Kidney epithelial cell (primary cell): ENCODE measurements around the gene EVX1. TPM values are rescaled to one million over a fixed set of nuclear protein-coding genes. Genes with fewer than 3 reads are reported as not detected.

ENCODE experiments used
- DNase-seq: peaks from one replicate; pipeline ENCODE4 v3.0.0-alpha.2; 2010; ENCODE audit warnings: low read depth
- H3K27me3 ChIP-seq: 2 replicates; pipeline ENCODE4 v1.6.0; 2011; ENCODE audit warnings: low read length; ENCODE audit not compliant: control insufficient read depth, insufficient read depth
- H3K36me3 ChIP-seq: 2 replicates; pipeline ENCODE4 v1.5.1; 2011; ENCODE audit warnings: low read length; ENCODE audit not compliant: control insufficient read depth, insufficient read depth
- H3K4me3 ChIP-seq: 2 replicates; pipeline ENCODE4 v1.5.1; 2011; ENCODE audit warnings: low read depth, mild to moderate bottlenecking, control low read depth, low read length
- total RNA-seq: library from RNA; depleted of rRNA; stranded (reverse); fragments of >200 nt; gene quantifications from 2 replicates; pipeline ENCODE4 v1.2.3, GENCODE V29; 2015
- TF ChIP-seq, protein P1 (sequence below): IDR thresholded peaks from 2 replicates; pipeline ENCODE4 v1.5.1; 2011; ENCODE audit warnings: mild to moderate bottlenecking, moderate library complexity, low read length, control low read depth, inconsistent platforms; ENCODE audit not compliant: insufficient read depth, poor library complexity, severe bottlenecking

EVX1 gene
- total RNA-seq, 1 donor from 2014 or later = not detected

DNA sequence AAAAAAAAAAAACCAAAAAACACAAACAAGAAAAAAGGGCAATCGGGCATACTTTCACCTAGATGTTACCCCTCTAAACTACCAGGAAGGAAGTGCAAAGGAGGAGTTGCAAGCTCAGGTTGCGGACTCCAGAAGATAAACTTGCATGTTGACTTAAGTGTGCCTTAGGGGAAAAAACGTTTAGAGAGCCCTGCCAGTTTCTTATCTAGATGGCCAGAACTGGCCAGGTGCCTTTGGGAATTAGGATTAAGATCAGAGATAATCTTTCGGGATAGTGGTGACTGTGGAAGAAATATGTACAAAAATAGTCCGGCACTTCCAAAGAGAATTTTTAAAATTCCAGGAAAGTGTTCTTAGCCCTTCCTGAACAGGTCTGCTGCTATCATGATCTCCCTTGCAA is 17.6 kb downstream of the EVX1 start:
- TF ChIP-seq, protein P1, sequence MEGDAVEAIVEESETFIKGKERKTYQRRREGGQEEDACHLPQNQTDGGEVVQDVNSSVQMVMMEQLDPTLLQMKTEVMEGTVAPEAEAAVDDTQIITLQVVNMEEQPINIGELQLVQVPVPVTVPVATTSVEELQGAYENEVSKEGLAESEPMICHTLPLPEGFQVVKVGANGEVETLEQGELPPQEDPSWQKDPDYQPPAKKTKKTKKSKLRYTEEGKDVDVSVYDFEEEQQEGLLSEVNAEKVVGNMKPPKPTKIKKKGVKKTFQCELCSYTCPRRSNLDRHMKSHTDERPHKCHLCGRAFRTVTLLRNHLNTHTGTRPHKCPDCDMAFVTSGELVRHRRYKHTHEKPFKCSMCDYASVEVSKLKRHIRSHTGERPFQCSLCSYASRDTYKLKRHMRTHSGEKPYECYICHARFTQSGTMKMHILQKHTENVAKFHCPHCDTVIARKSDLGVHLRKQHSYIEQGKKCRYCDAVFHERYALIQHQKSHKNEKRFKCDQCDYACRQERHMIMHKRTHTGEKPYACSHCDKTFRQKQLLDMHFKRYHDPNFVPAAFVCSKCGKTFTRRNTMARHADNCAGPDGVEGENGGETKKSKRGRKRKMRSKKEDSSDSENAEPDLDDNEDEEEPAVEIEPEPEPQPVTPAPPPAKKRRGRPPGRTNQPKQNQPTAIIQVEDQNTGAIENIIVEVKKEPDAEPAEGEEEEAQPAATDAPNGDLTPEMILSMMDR = no peak
- no peak for DNase-seq
- no peaks in the 10 kb centered on the region for H3K27me3 ChIP-seq
- no peak overlapping the region for H3K4me3 ChIP-seq
- no peaks in the 10 kb centered on the region for H3K36me3 ChIP-seq

DNA sequence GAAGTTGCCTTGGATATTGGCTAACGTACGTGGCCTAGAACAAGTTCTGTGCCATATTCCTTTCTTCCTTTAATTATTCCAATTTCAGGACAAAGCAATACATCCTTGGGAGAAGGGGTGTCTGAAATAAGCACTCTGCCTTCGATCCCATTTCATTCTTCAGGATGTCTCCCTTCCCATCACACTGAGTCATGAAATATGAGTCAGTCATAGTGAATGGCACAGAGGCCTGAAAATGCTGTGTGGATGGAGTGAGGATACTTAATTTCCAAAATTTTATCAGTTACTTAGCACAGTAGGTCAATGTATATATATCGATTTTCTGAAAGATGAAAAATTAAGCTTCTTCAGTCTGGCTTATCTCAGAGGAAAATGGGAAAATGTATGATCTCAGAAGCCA is 19.5 kb downstream of the EVX1 start:
- TF ChIP-seq, protein P1 = no peak
- H3K4me3 ChIP-seq = no peak overlapping the region
- no peak for DNase-seq

DNA sequence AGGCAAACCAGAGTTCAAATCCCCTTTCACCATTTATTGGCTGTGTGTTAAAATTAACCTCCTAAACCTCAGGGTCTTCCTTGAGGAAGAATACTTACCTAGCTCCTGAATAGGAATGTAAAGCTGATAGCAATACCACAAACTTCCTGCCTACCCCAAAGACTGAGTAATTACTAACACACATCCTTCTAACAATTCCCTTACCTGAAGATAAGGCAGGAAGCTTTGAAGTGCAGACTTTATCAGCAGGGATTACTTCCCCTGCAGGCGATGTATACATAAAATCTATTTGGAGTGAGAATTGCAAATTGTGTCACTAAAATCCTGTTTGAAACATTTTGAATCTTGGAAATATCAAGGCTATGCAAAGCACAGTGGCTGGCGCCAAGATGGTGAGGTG is 21.2 kb downstream of the EVX1 start:
- no peak for DNase-seq
- no peak overlapping the region for H3K4me3 ChIP-seq
- no peaks in the 10 kb centered on the region for H3K36me3 ChIP-seq
- TF ChIP-seq, protein P1 = no peak
- no peaks in the 10 kb centered on the region for H3K27me3 ChIP-seq

More for the DNA sequence above, 19.5 kb downstream of the EVX1 start:
- Histone ChIP-seq H3K27me3 (no peaks in the 10 kb centered on the region), H3K36me3 (no peaks in the 10 kb centered on the region)

DNA sequence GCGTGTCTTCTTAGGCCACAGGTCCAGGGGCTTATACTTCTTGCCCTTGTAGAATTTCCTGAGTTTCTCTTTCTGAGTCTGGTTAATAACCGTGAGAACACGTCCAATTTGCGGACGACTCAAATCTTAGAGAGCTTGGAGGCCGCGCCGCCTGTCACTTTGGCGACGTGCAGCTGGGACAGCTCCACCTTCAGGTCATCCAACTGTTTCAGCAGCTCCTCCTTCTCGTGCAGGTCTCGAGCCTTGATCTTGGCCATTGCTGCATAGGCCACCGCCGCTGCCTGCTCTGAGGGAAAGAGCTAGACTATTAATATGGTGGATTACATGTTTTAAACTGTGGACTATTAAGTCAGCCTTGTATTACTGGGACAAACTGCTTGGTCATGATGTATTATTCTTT is 26.9 kb downstream of the EVX1 start:
- no peak for DNase-seq
- Histone ChIP-seq H3K4me3 (no peak overlapping the region), H3K27me3 (no peaks in the 10 kb centered on the region), H3K36me3 (no peaks in the 10 kb centered on the region)
- TF ChIP-seq, protein P1 = no peak

- TF ChIP-seq, protein P1 = no peak
- Histone ChIP-seq H3K4me3 (no peak overlapping the region), H3K27me3 (no peaks in the 10 kb centered on the region), H3K36me3 (no peaks in the 10 kb centered on the region)
- no peak for DNase-seq
Measured at GRCh38 chr7:27271384-27271783, 28.8 kb downstream of the EVX1 start.

DNA sequence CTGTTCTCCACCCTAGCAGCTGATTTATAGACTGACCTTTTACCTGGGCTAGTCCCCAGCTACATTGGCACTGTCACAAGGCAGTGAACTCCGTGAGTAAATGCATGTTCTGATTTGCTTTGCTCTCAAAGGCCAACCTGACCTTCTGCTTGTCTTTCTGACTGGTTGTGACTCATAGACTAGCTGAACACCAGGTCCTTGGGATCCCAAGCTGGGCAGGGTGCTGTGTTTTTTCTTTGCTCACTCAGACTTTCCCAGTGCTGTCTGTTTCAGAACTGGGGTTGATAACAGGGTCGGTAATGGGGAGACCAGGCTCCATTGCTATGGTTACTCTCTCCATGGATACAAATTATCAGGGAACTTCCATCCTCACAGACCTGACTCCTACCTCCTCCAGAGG is 35.0 kb downstream of the EVX1 start:
- H3K4me3 ChIP-seq = no peak overlapping the region
- no peaks in the 10 kb centered on the region for H3K36me3 ChIP-seq
- no peaks in the 10 kb centered on the region for H3K27me3 ChIP-seq
- TF ChIP-seq, protein P1 = no peak
- no peak for DNase-seq
